ENCODE measurements around the gene ZNF280B.

GRCh38 chr22:22458896-22459588 is 49.5 kb downstream of the ZNF280B start:
- TF ChIP-seq CTCF (IDR thresholded peaks at IDR 0.05), result no peak
- no peak for TF ChIP-seq POLR2A (IDR thresholded peaks at IDR 0.05)
